K562 (cell line): ENCODE measurements around the gene FAM107B. TPM values are rescaled to one million over a fixed set of nuclear protein-coding genes. Genes with fewer than 3 reads are reported as not detected.

ENCODE experiments used
- ATF3 ChIP-seq, 2 experiments: fragments of 450-650 bp in 1 of 2; sonication (generic) in 1 of 2; formaldehyde crosslinking in 1 of 2; IDR thresholded peaks in 1 of 2; conservative IDR thresholded peaks in 1 of 2; 2 replicates each; pipeline versions ENCODE4 v1.6.1 to v1.8.1; 2016 to 2023; ENCODE audit warnings: mild to moderate bottlenecking in 2 of 2, moderate library complexity in 2 of 2, inconsistent platforms in 1 of 2, missing genetic modification reagents in 1 of 2
- ILF3 ChIP-seq: fragments of 450-650 bp; IDR thresholded peaks from 2 replicates; pipeline ENCODE4 v1.6.1; 2018; ENCODE audit warnings: antibody characterized with exemption, mild to moderate bottlenecking, moderate library complexity, borderline replicate concordance
- SREBF2 ChIP-seq: sonication (generic); formaldehyde crosslinking; IDR thresholded peaks from 2 replicates; pipeline ENCODE4 v1.4.0; 2020; ENCODE audit warnings: mild to moderate bottlenecking, missing genetic modification reagents
- ZNF408 ChIP-seq: fragments of 250-450 bp; sonication (Bioruptor Pico); IDR thresholded peaks from 2 replicates; pipeline ENCODE4 v1.4.0; 2020; ENCODE audit warnings: low read depth, mild to moderate bottlenecking, moderate library complexity
- polyA plus RNA-seq, 8 experiments: library from polyadenylated mRNA; depleted of rRNA in 4 of 8; stranded (reverse) in 5 of 8; unstranded in 3 of 8; fragments of >200 nt; fragmentation: Nextera tagmentation in 2 of 8; fragmentation: Illumina TruSeq in 1 of 8; extraction: Ambion mirVana in 2 of 8; extraction: Trizol in 1 of 8; gene quantifications; 2 replicates each; pipeline versions ENCODE4 v1.2.1 to v1.2.3, GENCODE V29; 2011 to 2014; ENCODE audit warnings: inconsistent platforms in 1 of 8, missing spikeins in 1 of 8
- total RNA-seq, 7 experiments: library from RNA; depleted of rRNA in 6 of 7; stranded (reverse); fragments of >200 nt in 6 of 7; fragmentation: Illumina TruSeq in 2 of 7; extraction: Trizol in 2 of 7; gene quantifications; 2 replicates each; pipeline versions ENCODE4 v1.2.1 to v1.2.3, GENCODE V29; 2011 to 2021; ENCODE audit warnings: low replicate concordance in 1 of 7
- TF ChIP-seq, protein P1 (sequence below): fragments of 450-650 bp; IDR thresholded peaks from 2 replicates; pipeline ENCODE4 v1.6.1; 2016; ENCODE audit warnings: low read depth

The FAM107B gene
- total and polyA plus RNA-seq, 9 of the 15 experiments (the other 6 are each of a cell fraction or from before 2014, with no cell fraction given): 0.40 to 2.8 (median 1.4) TPM

GRCh38 chr10:14669576-14669975, 105.1 kb downstream of the FAM107B start (continued):
- no peak for TF ChIP-seq ATF3 (IDR thresholded peaks at IDR 0.05)
- TF ChIP-seq ATF3 (CRISPR knock-in tag; conservative IDR thresholded peaks at IDR 0.05): no peak
- no peak for TF ChIP-seq ZNF408 (CRISPR knock-in tag)
- TF ChIP-seq SREBF2 (CRISPR knock-in tag): no peak
- no peak for TF ChIP-seq ILF3
- TF ChIP-seq, protein P1, sequence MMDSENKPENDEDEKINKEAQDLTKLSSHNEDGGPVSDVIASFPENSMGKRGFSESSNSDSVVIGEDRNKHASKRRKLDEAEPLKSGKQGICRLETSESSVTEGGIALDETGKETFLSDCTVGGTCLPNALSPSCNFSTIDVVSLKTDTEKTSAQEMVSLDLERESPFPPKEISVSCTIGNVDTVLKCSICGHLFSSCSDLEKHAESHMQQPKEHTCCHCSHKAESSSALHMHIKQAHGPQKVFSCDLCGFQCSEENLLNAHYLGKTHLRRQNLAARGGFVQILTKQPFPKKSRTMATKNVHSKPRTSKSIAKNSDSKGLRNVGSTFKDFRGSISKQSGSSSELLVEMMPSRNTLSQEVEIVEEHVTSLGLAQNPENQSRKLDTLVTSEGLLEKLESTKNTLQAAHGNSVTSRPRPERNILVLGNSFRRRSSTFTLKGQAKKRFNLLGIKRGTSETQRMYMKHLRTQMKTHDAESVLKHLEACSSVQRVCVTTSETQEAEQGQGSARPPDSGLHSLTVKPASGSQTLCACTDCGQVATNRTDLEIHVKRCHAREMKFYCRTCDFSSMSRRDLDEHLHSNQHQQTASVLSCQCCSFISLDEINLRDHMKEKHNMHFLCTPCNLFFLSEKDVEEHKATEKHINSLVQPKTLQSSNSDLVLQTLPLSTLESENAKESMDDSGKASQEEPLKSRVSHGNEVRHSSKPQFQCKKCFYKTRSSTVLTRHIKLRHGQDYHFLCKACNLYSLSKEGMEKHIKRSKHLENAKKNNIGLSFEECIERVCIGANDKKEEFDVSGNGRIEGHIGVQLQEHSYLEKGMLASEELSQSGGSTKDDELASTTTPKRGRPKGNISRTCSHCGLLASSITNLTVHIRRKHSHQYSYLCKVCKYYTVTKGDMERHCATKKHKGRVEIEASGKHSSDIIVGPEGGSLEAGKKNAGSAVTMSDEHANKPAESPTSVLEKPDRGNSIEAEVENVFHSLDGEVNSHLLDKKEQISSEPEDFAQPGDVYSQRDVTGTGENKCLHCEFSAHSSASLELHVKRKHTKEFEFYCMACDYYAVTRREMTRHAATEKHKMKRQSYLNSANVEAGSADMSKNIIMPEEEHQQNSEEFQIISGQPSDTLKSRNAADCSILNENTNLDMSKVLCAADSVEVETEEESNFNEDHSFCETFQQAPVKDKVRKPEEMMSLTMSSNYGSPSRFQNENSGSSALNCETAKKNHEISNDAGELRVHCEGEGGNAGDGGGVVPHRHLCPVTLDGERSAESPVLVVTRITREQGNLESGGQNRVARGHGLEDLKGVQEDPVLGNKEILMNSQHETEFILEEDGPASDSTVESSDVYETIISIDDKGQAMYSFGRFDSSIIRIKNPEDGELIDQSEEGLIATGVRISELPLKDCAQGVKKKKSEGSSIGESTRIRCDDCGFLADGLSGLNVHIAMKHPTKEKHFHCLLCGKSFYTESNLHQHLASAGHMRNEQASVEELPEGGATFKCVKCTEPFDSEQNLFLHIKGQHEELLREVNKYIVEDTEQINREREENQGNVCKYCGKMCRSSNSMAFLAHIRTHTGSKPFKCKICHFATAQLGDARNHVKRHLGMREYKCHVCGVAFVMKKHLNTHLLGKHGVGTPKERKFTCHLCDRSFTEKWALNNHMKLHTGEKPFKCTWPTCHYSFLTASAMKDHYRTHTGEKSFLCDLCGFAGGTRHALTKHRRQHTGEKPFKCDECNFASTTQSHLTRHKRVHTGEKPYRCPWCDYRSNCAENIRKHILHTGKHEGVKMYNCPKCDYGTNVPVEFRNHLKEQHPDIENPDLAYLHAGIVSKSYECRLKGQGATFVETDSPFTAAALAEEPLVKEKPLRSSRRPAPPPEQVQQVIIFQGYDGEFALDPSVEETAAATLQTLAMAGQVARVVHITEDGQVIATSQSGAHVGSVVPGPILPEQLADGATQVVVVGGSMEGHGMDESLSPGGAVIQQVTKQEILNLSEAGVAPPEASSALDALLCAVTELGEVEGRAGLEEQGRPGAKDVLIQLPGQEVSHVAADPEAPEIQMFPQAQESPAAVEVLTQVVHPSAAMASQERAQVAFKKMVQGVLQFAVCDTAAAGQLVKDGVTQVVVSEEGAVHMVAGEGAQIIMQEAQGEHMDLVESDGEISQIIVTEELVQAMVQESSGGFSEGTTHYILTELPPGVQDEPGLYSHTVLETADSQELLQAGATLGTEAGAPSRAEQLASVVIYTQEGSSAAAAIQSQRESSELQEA: no peak
